HK-2 (cell line): ENCODE data around the gene STARD8.
"Not testable (repeated sequence)": the region's sequence is repeated elsewhere in the genome, so short reads cannot be mapped to it uniquely, and the experiment has no call there.

Source experiments
- DNase-seq: peaks from one replicate; pipeline ENCODE4 v3.0.0-alpha.2; 2018; ENCODE audit not compliant: unreplicated experiment

The STARD8 gene

GRCh38 chrX:68656473-68656872 is 9.0 kb downstream of the STARD8 start:
- not testable (repeated sequence) for DNase-seq

- DNase-seq, result no peak
Observed at GRCh38 chrX:68658530-68658929, 11.1 kb downstream of the STARD8 start.

- DNase-seq, result no peak
Observed at GRCh38 chrX:68659385-68659784, 11.9 kb downstream of the STARD8 start.

GRCh38 chrX:68659786-68660185 is 12.3 kb downstream of the STARD8 start:
- DNase-seq, result no peak

DNA sequence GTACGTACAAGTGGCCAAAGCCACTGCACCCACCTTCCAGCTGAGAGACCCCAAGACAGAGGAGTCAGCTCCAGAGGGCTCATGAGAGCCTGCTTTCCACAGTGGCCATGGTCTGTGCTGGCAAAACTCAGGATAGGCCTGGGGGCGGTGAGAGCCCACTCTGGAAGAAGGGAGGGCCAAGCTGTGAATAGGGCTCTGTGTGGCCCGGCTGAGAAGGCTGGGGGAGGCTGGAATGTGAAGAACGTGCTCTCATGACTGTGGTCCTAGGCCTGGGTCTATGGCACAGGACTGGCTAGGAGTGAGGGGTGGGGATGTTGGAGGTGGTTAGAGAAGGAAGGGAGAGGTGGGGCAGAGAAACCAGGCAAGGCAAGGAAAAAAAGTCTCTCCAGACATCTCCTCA is 13.3 kb downstream of the STARD8 start:
- no peak for DNase-seq

- no peak for DNase-seq
Observed at GRCh38 chrX:68665502-68665901, 18.0 kb downstream of the STARD8 start.

GRCh38 chrX:68666580-68666979 is 19.1 kb downstream of the STARD8 start:
- DNase-seq, result no peak

GRCh38 chrX:68669094-68669860 is 21.8 kb downstream of the STARD8 start:
- no peak for DNase-seq

DNA sequence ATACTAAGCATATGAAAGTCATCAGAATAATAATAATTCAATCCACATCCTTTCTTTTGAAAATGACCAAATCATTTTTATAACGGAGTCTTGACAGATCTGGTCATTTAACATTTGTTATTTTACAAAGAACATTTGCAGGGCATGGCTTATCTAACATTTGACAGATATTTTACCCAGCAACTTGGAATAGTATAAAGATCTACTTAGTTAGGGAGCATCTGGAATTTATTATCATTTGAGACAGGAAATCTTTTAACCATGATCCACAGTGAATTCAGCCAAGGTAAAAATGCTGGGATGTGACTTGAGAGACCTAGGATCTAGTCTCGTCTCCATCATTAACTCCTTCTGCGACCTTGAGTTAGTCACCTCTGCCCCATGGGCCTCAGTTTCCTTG is 22.4 kb downstream of the STARD8 start:
- DNase-seq, result no peak

DNA sequence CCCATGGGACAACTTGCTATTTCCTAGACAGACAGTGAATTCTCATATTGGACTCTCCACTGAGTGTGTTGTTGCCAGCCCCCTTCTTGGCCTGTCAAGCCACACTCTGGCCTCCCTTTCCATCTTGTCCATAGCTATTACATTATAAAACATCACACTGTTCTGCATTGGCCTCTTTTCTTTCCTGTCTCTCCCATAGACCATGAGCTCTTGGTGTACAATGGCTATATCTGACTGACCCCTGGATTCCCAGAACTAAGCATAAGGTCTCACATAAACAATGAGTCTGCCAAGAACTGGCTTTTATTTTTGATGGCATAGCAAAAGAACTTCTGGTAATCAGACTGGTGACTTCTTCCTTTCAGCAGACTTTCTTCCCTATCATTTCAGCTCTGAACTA is 23.8 kb downstream of the STARD8 start:
- DNase-seq, result no peak

GRCh38 chrX:68672581-68673318 is 25.3 kb downstream of the STARD8 start:
- DNase-seq, result no peak

- DNase-seq, result no peak
Observed at GRCh38 chrX:68675571-68675970, 28.1 kb downstream of the STARD8 start.

- no peak for DNase-seq
Observed at GRCh38 chrX:68676335-68676734, 28.9 kb downstream of the STARD8 start.

GRCh38 chrX:68677998-68678397 is 30.5 kb downstream of the STARD8 start:
- no peak for DNase-seq

DNA sequence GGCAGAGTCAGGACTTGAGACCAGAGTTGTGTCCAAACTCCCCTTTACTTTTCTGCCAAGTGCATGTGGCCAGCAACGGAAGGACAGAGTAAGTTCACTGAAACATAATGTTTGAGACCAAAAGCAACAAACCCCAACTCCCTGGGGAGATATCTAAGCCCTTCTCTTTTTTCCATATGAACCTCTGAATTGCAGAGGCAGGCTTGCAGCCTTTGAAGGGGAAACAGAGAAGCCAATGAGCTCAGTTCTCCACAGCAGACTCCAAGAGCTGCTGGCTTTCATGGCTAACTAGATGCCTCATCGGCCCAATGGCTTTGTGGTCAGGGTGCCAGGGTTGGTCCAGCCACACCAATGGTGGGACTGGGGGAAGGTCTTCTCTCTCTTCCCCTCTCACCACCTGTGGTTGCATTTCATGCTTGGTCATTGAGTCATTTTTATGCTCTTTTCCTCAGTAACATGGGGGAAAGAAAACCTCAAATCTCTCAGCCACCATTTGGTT is 34.0 kb downstream of the STARD8 start:
- peak; percentile 71 for DNase-seq

DNA sequence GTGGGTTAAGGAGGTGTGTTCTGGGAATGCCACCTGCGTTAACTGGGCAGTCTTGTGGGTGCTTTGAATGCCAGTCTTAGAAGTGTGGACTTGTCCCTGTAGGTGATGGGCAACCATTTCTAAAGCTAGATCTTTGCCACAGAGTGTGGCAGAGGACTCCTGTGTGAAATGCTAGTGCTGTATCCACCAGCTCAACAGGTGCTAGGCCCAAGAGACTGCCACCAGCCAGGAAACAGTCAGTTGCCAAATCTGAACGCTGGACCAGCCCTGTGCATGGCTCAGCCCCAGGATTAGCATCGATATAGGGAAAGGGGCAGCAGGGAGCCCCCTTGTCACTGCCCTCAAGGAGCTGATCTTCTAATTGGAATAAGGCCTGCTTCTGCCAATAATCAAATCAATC is 35.3 kb downstream of the STARD8 start:
- DNase-seq, result no peak

DNA sequence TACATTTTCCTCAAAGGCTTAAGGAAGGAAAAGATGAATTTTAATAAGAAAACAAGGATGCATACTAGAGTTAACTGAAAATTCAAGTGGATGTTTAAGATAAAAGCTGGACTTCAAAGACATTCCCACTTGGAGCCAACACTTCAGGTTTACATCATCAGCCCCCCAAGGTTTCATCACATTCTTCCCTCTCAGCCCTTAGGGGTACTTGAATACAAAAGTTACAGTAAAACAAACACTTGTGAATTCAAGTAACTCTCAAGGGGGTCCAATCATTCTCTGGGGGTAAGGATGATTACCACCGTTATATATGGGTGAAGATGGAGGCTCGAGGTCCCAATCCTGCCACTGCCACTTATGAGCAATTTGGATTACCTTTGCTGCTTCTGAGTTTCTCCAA is 36.1 kb downstream of the STARD8 start:
- no peak for DNase-seq

- no peak for DNase-seq
Observed at GRCh38 chrX:68684291-68684918, 36.9 kb downstream of the STARD8 start.

DNA sequence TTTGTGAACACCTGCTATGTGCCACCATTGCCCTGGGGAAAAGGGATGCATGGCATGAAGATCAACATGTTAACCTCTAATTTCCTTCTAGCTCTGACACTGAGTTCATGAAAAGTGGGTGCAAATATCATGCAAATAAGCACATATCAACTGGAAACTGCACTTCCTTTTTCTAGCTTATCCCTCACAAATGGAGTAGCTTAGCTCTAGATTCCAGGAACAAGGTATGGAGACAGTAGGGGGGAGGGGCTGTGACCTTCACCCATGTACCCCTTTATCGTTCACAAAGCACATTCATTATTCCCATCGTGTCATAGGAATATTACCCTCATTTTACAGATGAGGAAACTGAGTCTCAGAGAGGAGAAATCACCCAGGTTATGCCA is 37.4 kb downstream of the STARD8 start:
- DNase-seq, result no peak

- DNase-seq, result no peak
Observed at GRCh38 chrX:68685685-68686084, 38.2 kb downstream of the STARD8 start.

- no peak for DNase-seq
Observed at GRCh38 chrX:68686097-68686977, 38.9 kb downstream of the STARD8 start.

- DNase-seq, result not testable (repeated sequence)
Observed at GRCh38 chrX:68688931-68689330, 41.5 kb downstream of the STARD8 start.
